A673 (cell line): ENCODE measurements around the gene PARN. TPM values are rescaled to one million over a fixed set of nuclear protein-coding genes. Genes with fewer than 3 reads are reported as not detected.

Source experiments
- BruUV-seq: library from RNA; stranded (reverse); fragments of 400-500 nt; replicated peaks from 2 replicates; lab custom pipeline; 2021; lab: Mats Ljungman, UMichigan
- CTCF ChIA-PET: fragments of 300-600 bp; sonication (Branson Sonifier 250); formaldehyde crosslinking; loops from one replicate; lab custom pipeline; 2022; ENCODE audit warnings: antibody characterized with exemption; lab: Charles Lee
- POLR2A ChIA-PET: fragments of 300-600 bp; sonication (Branson Sonifier 250); formaldehyde crosslinking; loops from one replicate; lab custom pipeline; 2022; ENCODE audit warnings: antibody characterized with exemption; ENCODE audit not compliant: low non-redundant PET; lab: Charles Lee
- DNase-seq: peaks from one replicate; pipeline ENCODE4 v3.0.0-alpha.2; 2015; ENCODE audit warnings: low spot score
- H3K27ac ChIP-seq: fragments of 200-600 bp; sonication (generic); 2 replicates; pipeline ENCODE4 v1.5.1; 2016; ENCODE audit warnings: mixed run types, low read depth, mild to moderate bottlenecking, mixed read lengths, antibody characterized with exemption, low read length; ENCODE audit not compliant: poor library complexity, severe bottlenecking
- H3K27me3 ChIP-seq: fragments of 200-600 bp; sonication (generic); replicated peaks from 2 replicates; pipeline ENCODE4 v1.6.1; 2017; ENCODE audit warnings: mixed run types, low read depth, mild to moderate bottlenecking, mixed read lengths, antibody characterized with exemption, low read length; ENCODE audit not compliant: insufficient read depth, poor library complexity
- H3K36me3 ChIP-seq: fragments of 200-600 bp; sonication (generic); 2 replicates; pipeline ENCODE4 v1.6.1; 2016; ENCODE audit warnings: mixed run types, mild to moderate bottlenecking, mixed read lengths, antibody characterized with exemption, low read length; ENCODE audit not compliant: insufficient read depth, poor library complexity, severe bottlenecking
- H3K4me1 ChIP-seq: fragments of 200-600 bp; sonication (generic); 2 replicates; pipeline ENCODE4 v1.6.1; 2017; ENCODE audit warnings: mixed run types, mild to moderate bottlenecking, mixed read lengths, antibody characterized with exemption, low read length; ENCODE audit not compliant: insufficient read depth, poor library complexity, severe bottlenecking
- H3K4me3 ChIP-seq: fragments of 200-600 bp; sonication (generic); 2 replicates; pipeline ENCODE4 v1.5.1; 2016; ENCODE audit warnings: low read depth, mixed run types, mild to moderate bottlenecking, mixed read lengths, low read length; ENCODE audit not compliant: poor library complexity, severe bottlenecking
- H3K9me3 ChIP-seq: fragments of 200-600 bp; sonication (generic); 2 replicates; pipeline ENCODE4 v1.6.1; 2016; ENCODE audit warnings: mixed run types, low read depth, mild to moderate bottlenecking, mixed read lengths, antibody characterized with exemption, low read length; ENCODE audit not compliant: poor library complexity, severe bottlenecking
- EZH2 ChIP-seq: fragments of 200-600 bp; sonication (generic); IDR thresholded peaks from 2 replicates; pipeline ENCODE4 v1.6.1; 2017; ENCODE audit warnings: borderline replicate concordance, low read depth, mild to moderate bottlenecking, mixed read lengths, antibody characterized with exemption, low read length; ENCODE audit not compliant: poor library complexity, severe bottlenecking
- intact Hi-C: fragments of 100-400 bp; cut with micrococcal nuclease; formaldehyde crosslinking; loops from one replicate; pipeline ENCODE4 v1.10.0; 2022; ENCODE audit not compliant: unreplicated experiment
- total RNA-seq: library from RNA; stranded (reverse); gene quantifications from 2 replicates; pipeline ENCODE4 v1.2.3, GENCODE V29; 2021
- TF ChIP-seq, protein P1 (sequence below): fragments of 300-800, 200-600 bp; sonication (generic); conservative IDR thresholded peaks from 2 replicates; pipeline ENCODE4 v1.5.1; 2017; ENCODE audit warnings: low read depth, mild to moderate bottlenecking, antibody characterized with exemption, low read length, moderate library complexity, mixed read lengths

The PARN gene
- total RNA-seq, 1 experiment from 2014 or later, result 37.5 TPM

DNA sequence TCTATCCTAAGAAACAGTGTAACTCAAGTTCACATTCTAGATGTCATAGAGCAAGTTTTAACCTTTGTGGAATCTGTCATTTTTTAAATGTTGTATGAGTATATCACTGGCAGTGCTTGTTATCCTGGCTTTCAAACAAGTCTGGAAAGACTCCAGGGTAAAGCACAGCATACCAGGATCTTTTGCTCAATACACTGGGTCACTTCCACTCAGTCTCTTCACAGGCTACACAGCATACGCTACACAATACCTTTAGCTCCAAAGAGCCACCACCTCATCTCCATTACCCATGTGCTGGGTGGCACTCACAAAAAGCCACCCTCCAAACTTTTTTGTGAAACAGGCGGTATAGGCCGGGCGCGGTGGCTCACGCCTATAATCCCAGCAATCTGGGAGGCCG is 69.5 kb downstream of the PARN start:
- no peaks in the 10 kb centered on the region for H3K9me3 ChIP-seq
- H3K4me1 ChIP-seq, result peaks cover 11% of the 10 kb centered on the region
- intact Hi-C loops, result no loop called here
- POLR2A ChIA-PET, result no interaction called here
- H3K4me3 ChIP-seq, result no peak overlapping the region
- H3K36me3 ChIP-seq, result peaks cover 4% of the 10 kb centered on the region
- CTCF ChIA-PET, result no interaction called here
- DNase-seq, result no peak
- BruUV-seq, result no TSS peak
- H3K27me3 ChIP-seq, result no peaks in the 10 kb centered on the region
- no peak overlapping the region for H3K27ac ChIP-seq
- TF ChIP-seq, protein P1, sequence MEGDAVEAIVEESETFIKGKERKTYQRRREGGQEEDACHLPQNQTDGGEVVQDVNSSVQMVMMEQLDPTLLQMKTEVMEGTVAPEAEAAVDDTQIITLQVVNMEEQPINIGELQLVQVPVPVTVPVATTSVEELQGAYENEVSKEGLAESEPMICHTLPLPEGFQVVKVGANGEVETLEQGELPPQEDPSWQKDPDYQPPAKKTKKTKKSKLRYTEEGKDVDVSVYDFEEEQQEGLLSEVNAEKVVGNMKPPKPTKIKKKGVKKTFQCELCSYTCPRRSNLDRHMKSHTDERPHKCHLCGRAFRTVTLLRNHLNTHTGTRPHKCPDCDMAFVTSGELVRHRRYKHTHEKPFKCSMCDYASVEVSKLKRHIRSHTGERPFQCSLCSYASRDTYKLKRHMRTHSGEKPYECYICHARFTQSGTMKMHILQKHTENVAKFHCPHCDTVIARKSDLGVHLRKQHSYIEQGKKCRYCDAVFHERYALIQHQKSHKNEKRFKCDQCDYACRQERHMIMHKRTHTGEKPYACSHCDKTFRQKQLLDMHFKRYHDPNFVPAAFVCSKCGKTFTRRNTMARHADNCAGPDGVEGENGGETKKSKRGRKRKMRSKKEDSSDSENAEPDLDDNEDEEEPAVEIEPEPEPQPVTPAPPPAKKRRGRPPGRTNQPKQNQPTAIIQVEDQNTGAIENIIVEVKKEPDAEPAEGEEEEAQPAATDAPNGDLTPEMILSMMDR, result no peak

DNA sequence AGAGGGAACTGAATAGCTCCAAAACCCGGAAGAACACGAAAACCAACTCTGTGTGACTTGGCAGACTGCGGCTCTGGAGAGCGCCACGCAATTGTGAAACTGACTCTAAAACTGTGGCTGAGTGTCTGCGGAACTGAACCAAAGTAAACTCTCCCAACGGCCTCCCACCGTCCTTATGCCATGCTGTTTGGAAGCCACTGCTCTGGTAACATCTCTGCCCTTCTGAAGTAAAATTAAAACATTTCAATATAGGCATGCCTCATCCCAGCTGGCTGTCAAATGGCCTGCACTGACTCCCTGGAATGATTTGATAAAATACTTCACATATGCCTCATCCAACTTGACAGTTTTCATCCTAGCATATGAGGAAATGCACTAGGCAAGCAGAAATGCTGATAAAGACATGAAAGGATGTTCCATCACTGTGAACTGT is 70.2 kb downstream of the PARN start:
- intact Hi-C loops, result no loop called here
- ChIA-PET CTCF (no interaction called here), POLR2A (no interaction called here)
- no peak for TF ChIP-seq EZH2
- TF ChIP-seq, protein P1, result no peak
- BruUV-seq, result no TSS peak
- H3K4me3 ChIP-seq, result no peak overlapping the region
- H3K9me3 ChIP-seq, result no peaks in the 10 kb centered on the region
- peaks cover 7% of the 10 kb centered on the region for H3K36me3 ChIP-seq
- no peaks in the 10 kb centered on the region for H3K27me3 ChIP-seq
- no peak for DNase-seq
- no peak overlapping the region for H3K27ac ChIP-seq
- H3K4me1 ChIP-seq, result peaks cover 4% of the 10 kb centered on the region

DNA sequence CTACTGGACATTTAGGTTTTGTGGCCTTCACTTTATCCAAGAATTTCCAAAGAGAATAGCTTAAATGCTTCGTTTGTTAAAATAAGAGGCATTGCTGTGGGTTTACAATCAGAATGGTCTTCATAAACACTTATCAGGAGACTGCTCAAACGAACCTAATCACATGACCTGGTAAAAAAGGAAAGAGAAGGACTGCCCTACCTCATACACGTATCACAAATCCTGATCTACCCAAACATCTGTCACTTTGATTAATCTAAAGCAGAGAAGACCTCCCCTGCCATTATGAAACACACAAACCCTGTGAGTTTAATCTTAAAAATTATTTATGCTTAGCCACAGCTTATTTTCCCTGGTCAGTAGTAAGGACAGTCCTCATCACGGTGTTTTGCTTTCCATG is 76.6 kb downstream of the PARN start:
- intact Hi-C loops, result no loop called here
- CTCF ChIA-PET, result no interaction called here

More for the DNA sequence above, 76.6 kb downstream of the PARN start:
- DNase-seq, result no peak
- BruUV-seq, result no TSS peak
- H3K9me3 ChIP-seq, result no peaks in the 10 kb centered on the region
- no peaks in the 10 kb centered on the region for H3K27me3 ChIP-seq
- H3K4me1 ChIP-seq, result peaks cover 3% of the 10 kb centered on the region
- H3K4me3 ChIP-seq, result no peak overlapping the region
- POLR2A ChIA-PET, result no interaction called here
- no peak overlapping the region for H3K27ac ChIP-seq
- peaks cover 21% of the 10 kb centered on the region for H3K36me3 ChIP-seq
- no peak for TF ChIP-seq EZH2
- TF ChIP-seq, protein P1, result no peak
